CD4-positive, alpha-beta T cell treated with Interleukin-15 for 4 hours (primary cell): ENCODE results near the gene PLIN3.
A peak's percentile ranks its signal among the peaks of the same experiment; 100 is the strongest.
"Not testable (repeated sequence)": the region's sequence is repeated elsewhere in the genome, so short reads cannot be mapped to it uniquely, and the experiment has no call there.

Experiments used
- DNase-seq: peaks from one replicate; pipeline ENCODE4 v3.0.0-alpha.2; 2020; ENCODE audit warnings: low spot score

Gene PLIN3

GRCh38 chr19:4867534-4868285, at the start of gene PLIN3:
Gene PLIN3, minus strand, starts transcription at chr19:4867667. Its CDS starts 6,273 bp downstream, at chr19:4861394.
- peak; percentile 88 for DNase-seq

- peak; percentile 34 for DNase-seq
Observed at GRCh38 chr19:4916292-4917082, 49.0 kb upstream of the PLIN3 start.

- peak; percentile 84 for DNase-seq
Observed at GRCh38 chr19:4914736-4915501, 47.5 kb upstream of the PLIN3 start.

- peak; percentile 41 for DNase-seq
Observed at GRCh38 chr19:4913996-4914735, 46.7 kb upstream of the PLIN3 start.

GRCh38 chr19:4911786-4912672, 44.6 kb upstream of the PLIN3 start:
- DNase-seq, result peak; percentile 79

- DNase-seq, result no peak
Observed at GRCh38 chr19:4911314-4911713, 43.8 kb upstream of the PLIN3 start.

- peak; percentile 16 for DNase-seq
Observed at GRCh38 chr19:4910594-4911281, 43.3 kb upstream of the PLIN3 start.

- peak; percentile 91 for DNase-seq
Observed at GRCh38 chr19:4909897-4910593, 42.6 kb upstream of the PLIN3 start.

- DNase-seq, result no peak
Observed at GRCh38 chr19:4909156-4909896, 41.9 kb upstream of the PLIN3 start, which contains the start of gene UHRF1. Gene UHRF1, plus strand, starts transcription at chr19:4909501. Its CDS starts 1,385 bp downstream, at chr19:4910886.

- DNase-seq, result no peak
Observed at GRCh38 chr19:4908781-4909155, 41.3 kb upstream of the PLIN3 start.

GRCh38 chr19:4908360-4908759, 40.9 kb upstream of the PLIN3 start:
- DNase-seq, result no peak

- no peak for DNase-seq
Observed at GRCh38 chr19:4906963-4907362, 39.5 kb upstream of the PLIN3 start.

GRCh38 chr19:4904481-4904880, 37.0 kb upstream of the PLIN3 start:
- no peak for DNase-seq

- DNase-seq, result no peak
Observed at GRCh38 chr19:4902796-4903195, 35.3 kb upstream of the PLIN3 start, which contains the start of gene ARRDC5. Gene ARRDC5, minus strand, starts transcription at chr19:4902896. Its CDS starts 71 bp downstream, at chr19:4902825.

GRCh38 chr19:4900879-4901278, 33.4 kb upstream of the PLIN3 start:
- DNase-seq, result not testable (repeated sequence)

- DNase-seq, result no peak
Observed at GRCh38 chr19:4897146-4897545, 29.7 kb upstream of the PLIN3 start.

GRCh38 chr19:4896372-4896771, 28.9 kb upstream of the PLIN3 start:
- no peak for DNase-seq

- DNase-seq, result not testable (repeated sequence)
Observed at GRCh38 chr19:4892962-4893361, 25.5 kb upstream of the PLIN3 start.

- DNase-seq, result no peak
Observed at GRCh38 chr19:4891066-4891465, 23.6 kb upstream of the PLIN3 start.
